ENCODE measurements around the gene SPATA18. TPM values are rescaled to one million over a fixed set of nuclear protein-coding genes. Genes with fewer than 3 reads are reported as not detected.
A peak's percentile ranks its signal among the peaks of the same experiment; 100 is the strongest.

The SPATA18 gene
- total RNA-seq, 1 donor from 2014 or later = 1.6 TPM

DNA sequence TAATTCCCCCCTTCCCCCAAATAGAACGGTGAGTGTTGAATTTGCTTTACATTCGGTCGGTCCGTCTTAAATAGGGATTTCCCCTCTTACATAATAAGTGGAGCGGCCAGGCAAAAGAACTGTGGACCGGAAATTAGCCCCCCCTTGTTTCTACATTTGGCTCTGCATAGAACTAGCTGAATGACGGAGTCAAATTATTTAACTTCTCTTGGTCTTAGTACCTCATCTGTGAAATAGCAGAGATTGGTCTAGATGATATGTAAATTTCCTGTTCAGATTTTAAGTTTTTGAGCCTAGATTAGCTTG is 1.3 kb downstream of the SPATA18 start:
- Histone ChIP-seq H3K9me3 (replicated peaks) (no peaks in the 10 kb centered on the region), H3K36me3 (no peaks in the 10 kb centered on the region), H3K4me3 (peak overlapping the region; percentile 74), H3K27me3 (ENCODE audit: low read depth) (peaks cover 19% of the 10 kb centered on the region), H3K27ac (replicated peaks) (peak overlapping the region; percentile 74), H3K4me1 (peaks cover 22% of the 10 kb centered on the region)
- intact Hi-C loops (cut with micrococcal nuclease) = no loop called here
- TF ChIP-seq, protein P1, sequence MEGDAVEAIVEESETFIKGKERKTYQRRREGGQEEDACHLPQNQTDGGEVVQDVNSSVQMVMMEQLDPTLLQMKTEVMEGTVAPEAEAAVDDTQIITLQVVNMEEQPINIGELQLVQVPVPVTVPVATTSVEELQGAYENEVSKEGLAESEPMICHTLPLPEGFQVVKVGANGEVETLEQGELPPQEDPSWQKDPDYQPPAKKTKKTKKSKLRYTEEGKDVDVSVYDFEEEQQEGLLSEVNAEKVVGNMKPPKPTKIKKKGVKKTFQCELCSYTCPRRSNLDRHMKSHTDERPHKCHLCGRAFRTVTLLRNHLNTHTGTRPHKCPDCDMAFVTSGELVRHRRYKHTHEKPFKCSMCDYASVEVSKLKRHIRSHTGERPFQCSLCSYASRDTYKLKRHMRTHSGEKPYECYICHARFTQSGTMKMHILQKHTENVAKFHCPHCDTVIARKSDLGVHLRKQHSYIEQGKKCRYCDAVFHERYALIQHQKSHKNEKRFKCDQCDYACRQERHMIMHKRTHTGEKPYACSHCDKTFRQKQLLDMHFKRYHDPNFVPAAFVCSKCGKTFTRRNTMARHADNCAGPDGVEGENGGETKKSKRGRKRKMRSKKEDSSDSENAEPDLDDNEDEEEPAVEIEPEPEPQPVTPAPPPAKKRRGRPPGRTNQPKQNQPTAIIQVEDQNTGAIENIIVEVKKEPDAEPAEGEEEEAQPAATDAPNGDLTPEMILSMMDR (IDR thresholded peaks at IDR 0.05; ENCODE audit: borderline replicate concordance) = no peak
- no peak for DNase-seq

DNA sequence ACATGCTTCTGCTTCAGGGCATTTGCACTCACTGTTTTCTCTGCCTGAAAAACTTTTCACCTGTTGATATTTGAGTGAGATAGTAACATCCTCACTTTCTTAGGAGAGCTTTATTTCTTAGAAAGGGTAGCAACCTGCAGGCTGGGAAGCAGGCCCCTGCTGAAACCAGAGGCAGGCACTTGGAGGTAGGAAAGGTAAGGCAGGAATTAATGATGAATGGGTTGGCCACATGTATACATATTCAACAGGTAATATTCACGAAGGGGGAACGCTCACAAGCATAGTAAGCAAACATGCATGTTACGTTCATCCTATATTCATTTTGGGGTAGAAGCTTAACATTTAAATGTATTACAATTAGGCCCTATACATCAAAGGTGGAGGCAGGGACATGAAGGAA is 3.1 kb downstream of the SPATA18 start:
- no peaks in the 10 kb centered on the region for H3K9me3 ChIP-seq (replicated peaks)
- H3K27ac ChIP-seq (replicated peaks) = no peak overlapping the region
- no peak overlapping the region for H3K4me3 ChIP-seq
- no peaks in the 10 kb centered on the region for H3K36me3 ChIP-seq
- no peak for DNase-seq
- H3K4me1 ChIP-seq = peaks cover 34% of the 10 kb centered on the region
- TF ChIP-seq, protein P1 (IDR thresholded peaks at IDR 0.05; ENCODE audit: borderline replicate concordance) = no peak
- intact Hi-C loops (cut with micrococcal nuclease) = no loop called here
- peaks cover 12% of the 10 kb centered on the region for H3K27me3 ChIP-seq (ENCODE audit: low read depth)

DNA sequence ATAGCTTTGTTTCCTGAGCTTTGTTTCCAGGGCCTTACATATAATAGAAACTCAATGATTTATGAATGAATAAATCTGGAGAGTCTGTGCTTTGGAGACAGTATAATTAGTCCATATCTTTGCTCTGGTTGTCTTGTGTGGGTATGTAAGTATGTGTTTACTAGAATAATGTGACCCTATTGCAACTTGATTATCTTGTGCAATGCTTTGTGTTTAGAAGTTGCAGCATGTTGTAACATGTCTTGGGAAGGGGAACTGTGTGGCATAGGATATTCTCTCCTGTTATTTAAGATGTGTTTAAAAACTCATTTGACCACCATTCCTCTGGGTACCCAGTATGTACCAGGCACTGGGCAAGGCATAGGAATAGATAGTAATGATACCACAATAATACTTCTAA is 6.1 kb downstream of the SPATA18 start:
- no peak for DNase-seq

DNA sequence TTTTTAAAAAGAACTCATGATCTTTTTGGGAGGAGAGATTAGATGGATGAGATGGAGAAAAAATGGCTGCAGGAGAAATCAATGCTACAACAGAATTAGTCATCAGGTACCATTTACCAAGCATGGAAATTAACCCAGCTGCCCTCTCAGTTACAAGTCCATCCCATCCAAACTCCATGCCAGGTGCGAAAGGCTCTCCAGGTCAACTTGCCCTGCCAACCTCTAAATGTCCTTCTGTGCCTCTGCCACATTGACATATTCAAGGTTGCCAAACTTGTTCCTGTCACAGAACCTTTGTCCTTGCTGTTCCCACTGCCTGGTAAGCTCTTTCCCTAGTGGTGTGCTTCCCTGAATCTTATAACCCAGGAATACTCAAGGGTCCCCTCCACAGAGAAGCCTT is 7.2 kb downstream of the SPATA18 start:
- no peaks in the 10 kb centered on the region for H3K27me3 ChIP-seq (ENCODE audit: low read depth)
- no peak for DNase-seq
- TF ChIP-seq, protein P1 (IDR thresholded peaks at IDR 0.05; ENCODE audit: borderline replicate concordance) = no peak
- H3K36me3 ChIP-seq = no peaks in the 10 kb centered on the region
- peaks cover 14% of the 10 kb centered on the region for H3K4me1 ChIP-seq
- no peaks in the 10 kb centered on the region for H3K9me3 ChIP-seq (replicated peaks)
- intact Hi-C loops (cut with micrococcal nuclease) = no loop called here
- no peak overlapping the region for H3K4me3 ChIP-seq
- no peak overlapping the region for H3K27ac ChIP-seq (replicated peaks)

More for the DNA sequence above, 6.1 kb downstream of the SPATA18 start:
- Histone ChIP-seq H3K27me3 (ENCODE audit: low read depth) (peaks cover 5% of the 10 kb centered on the region), H3K36me3 (no peaks in the 10 kb centered on the region), H3K4me1 (peaks cover 22% of the 10 kb centered on the region), H3K4me3 (no peak overlapping the region), H3K9me3 (replicated peaks) (no peaks in the 10 kb centered on the region), H3K27ac (replicated peaks) (no peak overlapping the region)
- intact Hi-C loops (cut with micrococcal nuclease) = no loop called here
- TF ChIP-seq, protein P1 (IDR thresholded peaks at IDR 0.05; ENCODE audit: borderline replicate concordance) = no peak

DNA sequence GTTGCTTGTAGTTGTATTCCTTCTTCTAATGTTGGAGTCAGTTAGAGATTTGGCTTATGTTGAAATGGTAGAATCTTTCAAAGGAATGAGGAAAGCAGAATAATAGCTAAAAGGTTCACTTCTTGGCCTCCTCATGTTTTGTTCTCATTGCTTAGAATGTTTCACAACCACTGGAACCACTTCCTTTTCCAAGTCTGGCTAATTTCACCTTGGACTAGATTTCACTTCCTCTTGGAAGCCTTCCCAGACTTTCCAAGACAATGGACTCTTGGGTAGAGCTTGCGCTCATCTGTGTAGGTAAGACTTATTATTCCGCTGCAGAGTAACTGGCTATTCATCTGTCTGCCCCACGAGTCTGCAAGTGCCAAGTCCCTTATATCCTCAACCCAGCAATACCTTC is 8.3 kb downstream of the SPATA18 start:
- intact Hi-C loops (cut with micrococcal nuclease) = no loop called here
- no peaks in the 10 kb centered on the region for H3K9me3 ChIP-seq (replicated peaks)
- no peaks in the 10 kb centered on the region for H3K27me3 ChIP-seq (ENCODE audit: low read depth)
- peak overlapping the region; percentile 55 for H3K27ac ChIP-seq (replicated peaks)
- H3K4me1 ChIP-seq = peaks cover 14% of the 10 kb centered on the region
- H3K36me3 ChIP-seq = no peaks in the 10 kb centered on the region
- TF ChIP-seq, protein P1 (IDR thresholded peaks at IDR 0.05; ENCODE audit: borderline replicate concordance) = no peak
- no peak for DNase-seq
- H3K4me3 ChIP-seq = no peak overlapping the region

DNA sequence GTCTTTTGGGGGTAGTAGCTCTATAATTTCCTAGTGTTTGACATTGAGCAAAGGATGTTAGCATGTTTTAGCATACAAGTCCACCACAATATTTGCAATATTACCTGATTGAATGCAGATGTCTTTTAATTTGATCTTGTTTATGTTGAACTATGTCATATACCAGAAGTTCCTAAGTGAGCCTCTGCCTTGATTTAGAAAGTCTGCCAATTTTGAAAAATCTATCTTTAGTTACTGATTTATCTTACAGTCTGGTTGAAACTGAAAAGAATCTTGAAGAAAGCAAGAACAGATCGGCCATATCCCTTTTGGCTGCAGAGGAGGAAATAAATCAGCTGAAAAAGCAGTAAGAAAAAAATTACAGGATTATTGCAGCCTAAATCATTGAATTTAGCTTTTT is 18.5 kb downstream of the SPATA18 start:
- DNase-seq = no peak
- Histone ChIP-seq H3K27me3 (ENCODE audit: low read depth) (no peaks in the 10 kb centered on the region), H3K27ac (replicated peaks) (no peak overlapping the region), H3K4me1 (no peaks in the 10 kb centered on the region), H3K9me3 (replicated peaks) (no peaks in the 10 kb centered on the region), H3K4me3 (no peak overlapping the region), H3K36me3 (no peaks in the 10 kb centered on the region)
- TF ChIP-seq, protein P1 (IDR thresholded peaks at IDR 0.05; ENCODE audit: borderline replicate concordance) = no peak
- intact Hi-C loops (cut with micrococcal nuclease) = no loop called here
